HEK293T (cell line): ENCODE data around the gene CERS4.

ENCODE experiments used
- BHLHE40 ChIP-seq: fragments of 450-650 bp; IDR thresholded peaks from 2 replicates; pipeline ENCODE4 v1.6.1; 2016; ENCODE audit warnings: mild to moderate bottlenecking, moderate library complexity, borderline replicate concordance
- CTBP1 ChIP-seq: fragments of 450-650 bp; IDR thresholded peaks from 2 replicates; pipeline ENCODE4 v1.6.1; 2016; ENCODE audit warnings: borderline replicate concordance
- ELF4 ChIP-seq: fragments of 450-650 bp; IDR thresholded peaks from 2 replicates; pipeline ENCODE4 v1.6.1; 2017; ENCODE audit warnings: antibody characterized with exemption
- FOXM1 ChIP-seq: fragments of 450-650 bp; IDR thresholded peaks from 2 replicates; pipeline ENCODE4 v1.6.1; 2017; ENCODE audit warnings: mild to moderate bottlenecking, borderline replicate concordance
- L3MBTL2 ChIP-seq: fragments of 450-650 bp; conservative IDR thresholded peaks from 2 replicates; pipeline ENCODE4 v1.6.1; 2016; ENCODE audit warnings: mild to moderate bottlenecking
- LEF1 ChIP-seq: fragments of 450-650 bp; IDR thresholded peaks from 2 replicates; pipeline ENCODE4 v1.6.1; 2017; ENCODE audit warnings: mild to moderate bottlenecking, borderline replicate concordance
- NFRKB ChIP-seq: fragments of 450-650 bp; IDR thresholded peaks from 2 replicates; pipeline ENCODE4 v1.6.1; 2016; ENCODE audit warnings: mild to moderate bottlenecking, moderate library complexity
- SP1 ChIP-seq: fragments of 450-650 bp; IDR thresholded peaks from 2 replicates; pipeline ENCODE4 v1.6.1; 2017
- SUZ12 ChIP-seq: fragments of 450-650 bp; IDR thresholded peaks from 2 replicates; pipeline ENCODE4 v1.6.1; 2016; ENCODE audit warnings: mild to moderate bottlenecking
- ZNF384 ChIP-seq: fragments of 450-650 bp; IDR thresholded peaks from 2 replicates; pipeline ENCODE4 v1.6.1; 2016
- TF ChIP-seq, protein P1 (sequence below): fragments of 450-650 bp; IDR thresholded peaks from 2 replicates; pipeline ENCODE4 v1.6.1; 2016

DNA sequence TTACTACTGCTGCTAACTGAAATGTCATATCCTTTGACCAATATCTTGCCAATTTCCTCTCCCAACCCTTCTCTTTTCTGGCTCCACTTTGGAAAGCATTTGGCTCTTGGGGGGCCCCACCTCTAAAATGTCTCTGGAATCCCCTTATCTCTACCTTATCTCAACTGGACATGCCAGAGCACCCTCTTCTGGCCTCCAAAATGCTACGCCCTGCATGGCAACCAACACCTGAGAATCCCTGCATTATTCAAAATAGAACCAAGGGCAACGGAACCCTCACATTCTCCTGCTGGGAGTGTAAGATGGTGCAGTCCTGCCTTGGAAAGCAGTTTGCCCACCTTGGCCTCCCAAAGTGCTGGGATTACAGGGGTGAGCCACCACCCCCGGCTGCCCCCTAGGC lies 35.3 kb downstream of the CERS4 start:
- TF ChIP-seq ZNF384 (no peak), SUZ12 (no peak), BHLHE40 (no peak), FOXM1 (no peak), SP1 (no peak), CTBP1 (no peak), NFRKB (no peak), ELF4 (no peak), L3MBTL2 (no peak), LEF1 (no peak)
- TF ChIP-seq, protein P1, sequence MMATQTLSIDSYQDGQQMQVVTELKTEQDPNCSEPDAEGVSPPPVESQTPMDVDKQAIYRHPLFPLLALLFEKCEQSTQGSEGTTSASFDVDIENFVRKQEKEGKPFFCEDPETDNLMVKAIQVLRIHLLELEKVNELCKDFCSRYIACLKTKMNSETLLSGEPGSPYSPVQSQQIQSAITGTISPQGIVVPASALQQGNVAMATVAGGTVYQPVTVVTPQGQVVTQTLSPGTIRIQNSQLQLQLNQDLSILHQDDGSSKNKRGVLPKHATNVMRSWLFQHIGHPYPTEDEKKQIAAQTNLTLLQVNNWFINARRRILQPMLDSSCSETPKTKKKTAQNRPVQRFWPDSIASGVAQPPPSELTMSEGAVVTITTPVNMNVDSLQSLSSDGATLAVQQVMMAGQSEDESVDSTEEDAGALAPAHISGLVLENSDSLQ = no peak
